DND-41 (cell line): ENCODE data around the gene UBASH3B.

Experiments used
- EZH2 ChIP-seq: IDR thresholded peaks from 3 replicates; pipeline ENCODE4 v1.6.1; 2012; ENCODE audit warnings: borderline replicate concordance, low read depth, mild to moderate bottlenecking, moderate library complexity, low read length, inconsistent platforms; ENCODE audit not compliant: severe bottlenecking
- TF ChIP-seq, protein P1 (sequence below): IDR thresholded peaks from 2 replicates; pipeline ENCODE4 v1.5.1; 2012; ENCODE audit warnings: borderline replicate concordance, low read length, moderate library complexity, mild to moderate bottlenecking; ENCODE audit not compliant: poor library complexity, severe bottlenecking; ENCODE audit errors: extremely low read depth

DNA sequence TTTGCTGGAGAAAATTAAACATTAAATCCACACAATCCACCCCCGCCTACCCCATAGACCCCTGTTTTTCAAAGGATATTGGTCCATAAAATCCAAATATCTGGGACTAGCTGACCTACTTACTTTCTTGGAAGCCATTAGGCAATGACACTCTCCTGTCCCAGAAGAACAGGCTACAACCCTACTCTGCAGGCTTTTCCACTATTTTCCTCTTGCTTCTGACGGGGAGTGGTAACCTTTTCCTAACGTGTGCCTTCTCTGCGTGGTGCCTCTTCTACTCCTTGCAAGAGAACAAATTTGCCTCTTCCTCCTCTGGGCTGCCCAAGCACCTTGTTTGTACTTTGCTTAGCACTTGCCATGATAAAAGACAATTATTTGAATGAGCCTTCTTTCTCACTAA is 51.6 kb downstream of the UBASH3B start:
- TF ChIP-seq, protein P1, sequence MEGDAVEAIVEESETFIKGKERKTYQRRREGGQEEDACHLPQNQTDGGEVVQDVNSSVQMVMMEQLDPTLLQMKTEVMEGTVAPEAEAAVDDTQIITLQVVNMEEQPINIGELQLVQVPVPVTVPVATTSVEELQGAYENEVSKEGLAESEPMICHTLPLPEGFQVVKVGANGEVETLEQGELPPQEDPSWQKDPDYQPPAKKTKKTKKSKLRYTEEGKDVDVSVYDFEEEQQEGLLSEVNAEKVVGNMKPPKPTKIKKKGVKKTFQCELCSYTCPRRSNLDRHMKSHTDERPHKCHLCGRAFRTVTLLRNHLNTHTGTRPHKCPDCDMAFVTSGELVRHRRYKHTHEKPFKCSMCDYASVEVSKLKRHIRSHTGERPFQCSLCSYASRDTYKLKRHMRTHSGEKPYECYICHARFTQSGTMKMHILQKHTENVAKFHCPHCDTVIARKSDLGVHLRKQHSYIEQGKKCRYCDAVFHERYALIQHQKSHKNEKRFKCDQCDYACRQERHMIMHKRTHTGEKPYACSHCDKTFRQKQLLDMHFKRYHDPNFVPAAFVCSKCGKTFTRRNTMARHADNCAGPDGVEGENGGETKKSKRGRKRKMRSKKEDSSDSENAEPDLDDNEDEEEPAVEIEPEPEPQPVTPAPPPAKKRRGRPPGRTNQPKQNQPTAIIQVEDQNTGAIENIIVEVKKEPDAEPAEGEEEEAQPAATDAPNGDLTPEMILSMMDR = no peak
- TF ChIP-seq EZH2 = no peak
